ENCODE results near the gene MET. TPM values are rescaled to one million over a fixed set of nuclear protein-coding genes. Genes with fewer than 3 reads are reported as not detected.

The MET gene
- total RNA-seq, 4 donors from 2014 or later: 15.9 to 36.8 (median 28.7) TPM

- ATAC-seq (no peak), DNase-seq (no peak)
- Histone ChIP-seq H3K4me1 (peaks cover 58 to 65% of the 10 kb centered on the region in 2 donors), H3K9me3 (no peaks in the 10 kb centered on the region), H3K27ac (peak overlapping the region; percentile 0 to 53 (median 22)), H3K4me3 (no peak overlapping the region), H3K27me3 (no peaks in the 10 kb centered on the region), H3K36me3 (no peaks in the 10 kb centered on the region)
- TF ChIP-seq, protein P1, sequence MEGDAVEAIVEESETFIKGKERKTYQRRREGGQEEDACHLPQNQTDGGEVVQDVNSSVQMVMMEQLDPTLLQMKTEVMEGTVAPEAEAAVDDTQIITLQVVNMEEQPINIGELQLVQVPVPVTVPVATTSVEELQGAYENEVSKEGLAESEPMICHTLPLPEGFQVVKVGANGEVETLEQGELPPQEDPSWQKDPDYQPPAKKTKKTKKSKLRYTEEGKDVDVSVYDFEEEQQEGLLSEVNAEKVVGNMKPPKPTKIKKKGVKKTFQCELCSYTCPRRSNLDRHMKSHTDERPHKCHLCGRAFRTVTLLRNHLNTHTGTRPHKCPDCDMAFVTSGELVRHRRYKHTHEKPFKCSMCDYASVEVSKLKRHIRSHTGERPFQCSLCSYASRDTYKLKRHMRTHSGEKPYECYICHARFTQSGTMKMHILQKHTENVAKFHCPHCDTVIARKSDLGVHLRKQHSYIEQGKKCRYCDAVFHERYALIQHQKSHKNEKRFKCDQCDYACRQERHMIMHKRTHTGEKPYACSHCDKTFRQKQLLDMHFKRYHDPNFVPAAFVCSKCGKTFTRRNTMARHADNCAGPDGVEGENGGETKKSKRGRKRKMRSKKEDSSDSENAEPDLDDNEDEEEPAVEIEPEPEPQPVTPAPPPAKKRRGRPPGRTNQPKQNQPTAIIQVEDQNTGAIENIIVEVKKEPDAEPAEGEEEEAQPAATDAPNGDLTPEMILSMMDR (IDR thresholded peaks at IDR 0.05 in 4 of 5, conservative IDR thresholded peaks at IDR 0.05 in 1 of 5): no peak
- no peak for TF ChIP-seq POLR2A (IDR thresholded peaks at IDR 0.05)
- in situ Hi-C loops (cut with MboI; ENCODE audit: low sequenced_read_pairs in 4 of 4): no loop called here
- intact Hi-C loops (cut with DNase I; ENCODE audit: low total_unique reads): loop anchor here (5.0 kb wide), 1 partner anchor 77 kb away; no protein-coding TSS in a partner anchor
Measured at GRCh38 chr7:116730097-116731022, 58.4 kb downstream of the MET start.

DNA sequence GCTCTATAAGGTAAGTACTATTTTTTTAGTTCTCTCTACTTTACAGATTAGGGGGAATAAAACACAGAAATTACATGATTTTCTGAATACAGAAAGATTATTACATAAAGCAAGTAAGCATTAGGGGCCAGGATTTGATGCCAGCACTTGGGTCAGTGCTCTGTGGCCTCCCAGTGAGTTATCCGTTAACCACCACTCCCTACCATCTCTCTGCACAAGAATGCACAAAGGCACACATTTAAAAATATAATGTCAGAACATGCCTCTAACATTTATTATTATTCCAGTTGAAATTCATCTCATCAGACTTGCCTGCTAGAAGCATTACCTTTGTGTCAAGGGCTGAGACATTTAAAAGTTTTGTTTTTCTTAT is 59.0 kb downstream of the MET start:
- no peaks in the 10 kb centered on the region for H3K36me3 ChIP-seq
- H3K9me3 ChIP-seq: no peaks in the 10 kb centered on the region
- DNase-seq (no peak), ATAC-seq (no peak)
- H3K27ac ChIP-seq: peak overlapping the region; percentile 5 to 53 (median 22)
- TF ChIP-seq, protein P1 (IDR thresholded peaks at IDR 0.05 in 4 of 5, conservative IDR thresholded peaks at IDR 0.05 in 1 of 5): no peak
- no peak for TF ChIP-seq POLR2A (IDR thresholded peaks at IDR 0.05)
- peak overlapping the region in 1 of 4 donors; percentile 16 for H3K4me3 ChIP-seq
- intact Hi-C loops (cut with DNase I; ENCODE audit: low total_unique reads): loop anchor here (5.0 kb wide), 1 partner anchor 76 kb away; no protein-coding TSS in a partner anchor
- H3K27me3 ChIP-seq: no peaks in the 10 kb centered on the region
- in situ Hi-C loops (cut with MboI; ENCODE audit: low sequenced_read_pairs in 4 of 4): no loop called here
- peaks cover 58 to 65% of the 10 kb centered on the region in 2 donors for H3K4me1 ChIP-seq

GRCh38 chr7:116731445-116732335 is 59.7 kb downstream of the MET start:
- Histone ChIP-seq H3K9me3 (no peaks in the 10 kb centered on the region), H3K36me3 (no peaks in the 10 kb centered on the region), H3K27me3 (no peaks in the 10 kb centered on the region), H3K4me3 (peak overlapping the region in 2 of 4 donors; percentile 1 to 16), H3K27ac (peak overlapping the region; percentile 5 to 53 (median 22)), H3K4me1 (peaks cover 52 to 60% of the 10 kb centered on the region in 2 donors)
- DNase-seq (no peak), ATAC-seq (no peak)
- intact Hi-C loops (cut with DNase I; ENCODE audit: low total_unique reads): loop anchor here (5.0 kb wide), 1 partner anchor 76 kb away; no protein-coding TSS in a partner anchor
- TF ChIP-seq, protein P1 (IDR thresholded peaks at IDR 0.05 in 4 of 5, conservative IDR thresholded peaks at IDR 0.05 in 1 of 5): no peak
- TF ChIP-seq POLR2A (IDR thresholded peaks at IDR 0.05): no peak
- in situ Hi-C loops (cut with MboI; ENCODE audit: low sequenced_read_pairs in 4 of 4): no loop called here

GRCh38 chr7:116732788-116733694 is 61.0 kb downstream of the MET start:
- Histone ChIP-seq H3K9me3 (no peaks in the 10 kb centered on the region), H3K36me3 (no peaks in the 10 kb centered on the region), H3K27ac (peak overlapping the region in 3 of 4 donors; percentile 23 to 53 (median 25)), H3K4me1 (peaks cover 48 to 54% of the 10 kb centered on the region in 2 donors), H3K4me3 (no peak overlapping the region), H3K27me3 (no peaks in the 10 kb centered on the region)
- ATAC-seq (no peak), DNase-seq (no peak)
- TF ChIP-seq, protein P1 (IDR thresholded peaks at IDR 0.05 in 4 of 5, conservative IDR thresholded peaks at IDR 0.05 in 1 of 5): no peak
- no peak for TF ChIP-seq POLR2A (IDR thresholded peaks at IDR 0.05)
- in situ Hi-C loops (cut with MboI; ENCODE audit: low sequenced_read_pairs in 4 of 4): no loop called here
- intact Hi-C loops (cut with DNase I; ENCODE audit: low total_unique reads): loop anchor here (5.0 kb wide), 1 partner anchor 74 kb away; no protein-coding TSS in a partner anchor

All from gastrocnemius medialis (tissue), 4 donors.